Activated CD8-positive, alpha-beta memory T cell treated with anti-CD3 and anti-CD28 coated beads for 4 hours (primary cell): ENCODE results near the gene ACCSL.

Experiments
- DNase-seq, 2 donors: peaks; one replicate each; pipeline ENCODE4 v3.0.0-alpha.2; 2020; ENCODE audit warnings: low read depth in 2 of 2

The ACCSL gene

DNA sequence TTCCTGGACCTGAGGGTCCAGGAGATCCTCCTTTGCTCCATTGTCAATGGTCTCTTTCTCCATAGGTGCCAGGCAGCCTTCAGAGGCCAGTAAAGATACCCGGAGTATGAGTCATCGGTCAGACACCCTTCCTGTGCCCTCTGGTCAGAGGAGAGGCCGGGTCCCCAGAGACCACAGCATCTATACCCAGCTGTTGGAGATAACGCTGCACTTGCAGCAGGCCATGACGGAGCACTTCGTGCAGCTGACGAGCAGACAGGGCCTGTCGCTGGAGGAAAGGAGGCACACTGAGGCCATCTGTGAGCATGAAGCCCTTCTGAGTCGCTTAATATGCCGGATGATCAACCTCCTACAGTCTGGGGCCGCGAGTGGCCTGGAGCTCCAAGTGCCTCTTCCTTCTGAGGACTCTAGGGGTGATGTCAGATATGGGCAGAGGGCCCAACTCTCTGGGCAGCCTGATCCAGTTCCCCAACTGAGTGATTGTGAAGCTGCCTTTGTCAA lies at the start of gene ACCSL:
TSS of gene ACCSL (plus strand) at position 51 of the 501 bp plus-strand sequence. CDS start at position 107, 56 bp downstream.
- no peak for DNase-seq

- no peak for DNase-seq
Observed at GRCh38 chr11:43998308-43998707, 49.5 kb upstream of the ACCSL start.

DNA sequence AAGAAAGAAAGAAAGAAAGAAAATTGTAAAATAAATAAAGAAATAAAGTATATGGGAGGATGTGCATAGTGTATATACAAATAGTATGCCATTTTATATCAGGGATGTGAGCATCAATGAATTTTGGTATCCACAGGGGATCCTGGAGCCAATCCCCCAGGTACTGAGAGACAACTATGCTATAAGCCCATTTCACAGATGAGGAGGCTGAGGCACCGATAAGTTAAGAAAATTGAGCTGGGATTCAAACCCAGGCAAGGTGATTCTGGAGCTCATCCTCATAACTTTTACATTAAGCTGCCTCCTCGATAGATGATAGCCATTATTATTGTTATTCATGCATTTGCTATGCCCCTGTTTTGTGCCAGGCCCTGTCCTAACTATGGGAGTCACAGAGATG lies 47.0 kb upstream of the ACCSL start:
- DNase-seq, result no peak

- no peak for DNase-seq
Observed at GRCh38 chr11:44002191-44003093, 45.3 kb upstream of the ACCSL start.

GRCh38 chr11:44003736-44004451 lies 43.9 kb upstream of the ACCSL start:
- DNase-seq, result no peak

DNA sequence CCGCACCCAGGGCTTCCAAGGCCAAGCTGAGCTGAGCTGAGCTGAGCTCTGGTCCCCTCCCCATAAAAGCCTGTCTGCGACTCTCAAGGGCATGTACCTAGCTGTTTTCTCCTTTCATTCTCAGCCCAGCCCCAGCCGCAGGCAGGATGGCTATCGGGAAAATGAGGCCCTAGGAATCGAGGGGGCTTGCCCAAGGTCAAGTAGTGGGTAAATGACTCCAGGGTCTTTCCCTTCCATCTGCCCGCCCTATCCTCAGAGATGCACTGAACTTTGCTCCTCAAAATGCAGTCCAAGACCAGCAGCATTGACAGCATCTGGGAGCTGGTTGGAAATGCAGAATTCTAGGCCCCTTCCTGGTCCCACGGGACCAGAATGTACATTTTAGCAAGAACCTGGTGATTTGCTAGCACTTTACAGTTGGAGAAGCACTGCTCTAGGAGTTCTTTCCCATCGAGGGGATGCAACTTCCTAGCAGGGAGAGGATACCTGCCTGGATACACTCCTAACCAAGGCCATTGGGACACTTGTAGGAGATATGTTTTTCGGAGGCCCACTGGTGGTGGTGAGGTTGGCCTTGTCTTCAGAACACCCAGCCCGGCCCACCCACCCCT lies 43.2 kb upstream of the ACCSL start:
- no peak for DNase-seq

- DNase-seq, result no peak
Observed at GRCh38 chr11:44005063-44005701, 42.6 kb upstream of the ACCSL start.

GRCh38 chr11:44005956-44006355 lies 41.8 kb upstream of the ACCSL start:
- DNase-seq, result no peak

- DNase-seq, result no peak
Observed at GRCh38 chr11:44006917-44007361, 40.8 kb upstream of the ACCSL start.

GRCh38 chr11:44007481-44008087 lies 40.2 kb upstream of the ACCSL start:
- DNase-seq, result no peak

DNA sequence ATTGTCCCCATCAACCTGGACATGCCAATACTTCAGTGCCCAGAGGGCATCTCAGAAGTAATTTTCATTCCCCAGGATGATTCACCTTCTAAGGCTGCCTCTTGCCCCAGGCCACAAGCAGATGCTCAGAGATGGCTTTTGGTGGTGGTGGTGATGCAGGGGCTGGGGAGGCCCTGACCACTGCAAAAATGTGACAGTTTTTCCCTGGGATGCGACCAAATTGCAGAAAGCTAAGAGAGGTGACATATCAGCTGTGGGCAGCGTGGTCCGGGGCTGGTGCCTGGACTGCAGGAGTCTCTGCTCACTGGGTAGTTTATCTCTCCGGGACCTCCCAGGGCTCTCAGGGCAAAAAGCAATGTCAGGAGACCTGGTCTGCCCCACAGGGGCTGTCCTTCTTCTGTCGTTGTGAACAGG lies 39.7 kb upstream of the ACCSL start:
- DNase-seq, result no peak

DNA sequence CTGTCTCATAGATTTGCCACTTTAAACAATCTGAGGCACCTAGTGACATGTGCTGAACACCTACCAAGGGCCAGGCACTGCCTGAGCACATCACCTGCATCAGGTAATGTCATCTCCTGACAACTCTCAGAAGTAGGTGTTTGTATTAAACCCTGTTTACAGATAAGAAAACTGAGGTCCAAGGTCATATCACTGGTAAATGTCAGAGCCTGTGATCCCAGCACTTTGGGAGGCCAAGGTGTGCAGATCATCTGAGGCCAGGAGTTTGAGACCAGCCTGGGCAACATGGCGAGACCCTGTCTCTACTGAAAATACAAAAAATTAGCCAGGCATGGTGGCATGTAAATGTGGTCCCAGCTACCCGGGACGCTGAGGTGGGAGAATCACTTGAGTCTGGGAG lies 39.1 kb upstream of the ACCSL start:
- no peak for DNase-seq

DNA sequence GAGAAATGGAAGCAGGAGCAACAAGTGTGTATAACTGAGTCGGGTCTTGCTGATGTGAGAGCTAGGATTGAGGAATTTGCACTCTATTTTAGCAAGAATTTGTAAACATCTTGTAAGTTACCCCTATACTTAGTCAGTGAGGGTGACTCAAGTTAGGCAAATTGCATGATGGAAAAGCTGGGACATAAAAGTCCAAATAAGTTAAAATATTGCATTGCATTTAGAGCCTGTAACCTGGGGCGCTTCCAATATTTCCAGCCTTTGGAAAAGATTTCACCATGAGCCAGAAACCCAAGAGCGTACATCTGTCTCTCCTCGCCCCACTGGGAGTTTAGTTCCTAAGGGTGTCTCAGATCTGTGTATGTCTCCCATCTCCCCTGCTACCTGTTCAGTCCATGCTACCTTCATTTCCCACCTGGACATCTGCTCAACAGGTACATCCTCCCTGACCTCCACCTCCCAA lies 37.0 kb upstream of the ACCSL start:
- DNase-seq, result no peak

GRCh38 chr11:44011797-44012196 lies 36.0 kb upstream of the ACCSL start:
- no peak for DNase-seq

DNA sequence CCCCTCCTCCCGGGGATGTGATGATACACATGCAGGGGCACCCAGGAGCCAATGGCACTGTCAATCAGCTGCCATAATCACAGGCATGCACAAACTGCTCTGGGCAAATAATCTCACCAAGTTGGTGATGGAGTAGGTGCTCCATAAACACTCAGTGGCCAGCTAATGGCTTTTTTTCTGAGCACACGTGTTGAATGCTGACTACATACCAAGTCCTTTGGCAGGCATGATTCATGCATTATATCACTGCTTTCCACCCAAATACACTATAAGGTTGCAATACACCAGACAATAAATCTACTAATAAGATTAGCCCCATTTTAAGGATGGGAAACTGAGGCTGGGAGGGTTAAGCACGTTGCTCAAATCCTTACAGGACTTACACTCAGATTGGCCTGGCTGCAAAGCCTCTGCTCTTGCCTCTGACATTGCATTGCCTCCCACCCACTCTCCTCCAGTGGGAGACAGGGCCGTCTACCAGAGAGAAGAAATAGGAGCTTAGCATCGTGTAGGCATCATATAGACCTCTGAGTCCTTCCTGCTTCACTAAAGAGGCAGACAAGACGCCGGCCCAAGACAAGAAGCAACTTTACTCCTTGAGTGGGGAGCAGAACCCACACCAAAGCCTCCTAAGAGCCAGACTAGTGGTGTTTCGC lies 32.7 kb upstream of the ACCSL start:
- DNase-seq, result no peak

- DNase-seq, result no peak
Observed at GRCh38 chr11:44015624-44016007, 32.2 kb upstream of the ACCSL start.

- DNase-seq, result no peak
Observed at GRCh38 chr11:44016131-44016530, 31.6 kb upstream of the ACCSL start.

- DNase-seq, result no peak
Observed at GRCh38 chr11:44016546-44017442, 31.0 kb upstream of the ACCSL start.

DNA sequence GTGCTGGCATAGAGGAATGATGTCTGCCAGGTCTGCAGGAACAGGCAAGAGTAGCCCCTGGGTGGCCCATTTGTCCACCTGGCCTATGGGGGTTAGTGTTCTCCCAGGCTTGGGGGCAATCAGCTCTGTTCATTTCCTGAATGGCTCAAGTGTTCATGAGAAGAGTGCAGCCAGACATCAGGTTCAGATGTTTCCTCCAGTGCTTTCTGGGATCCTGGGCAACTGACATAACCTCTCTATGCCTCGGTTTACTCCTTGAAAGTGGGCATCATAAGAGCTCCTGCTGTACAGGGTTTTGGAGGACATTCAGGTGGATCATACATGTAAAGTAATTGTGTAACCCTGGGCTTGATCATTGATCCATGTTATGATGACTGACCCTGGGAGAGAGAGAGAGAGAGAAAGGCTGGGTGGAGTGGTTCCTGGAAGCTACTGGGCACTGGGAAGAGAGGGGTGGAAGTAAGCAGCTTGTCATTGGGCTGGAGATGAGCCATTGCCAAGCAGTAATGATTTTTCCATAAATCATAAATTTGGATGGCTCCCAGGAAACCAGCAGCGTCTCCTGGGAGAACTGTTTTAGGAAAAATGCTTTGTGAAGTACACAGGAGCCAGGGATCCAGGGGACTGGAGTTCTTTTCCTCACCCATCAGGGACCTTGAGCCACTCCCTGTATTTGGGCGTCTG lies 30.2 kb upstream of the ACCSL start:
- no peak for DNase-seq
